GM21360 (cell line): Measurements from ENCODE around the gene PTCD1.

ENCODE experiments used
- ATAC-seq: cut with Tn5 transposase; IDR thresholded peaks from one replicate; pipeline ENCODE4 v1.9.1; 2021; ENCODE audit warnings: mild to moderate bottlenecking, moderate library complexity; ENCODE audit not compliant: unreplicated experiment

PTCD1 gene

DNA sequence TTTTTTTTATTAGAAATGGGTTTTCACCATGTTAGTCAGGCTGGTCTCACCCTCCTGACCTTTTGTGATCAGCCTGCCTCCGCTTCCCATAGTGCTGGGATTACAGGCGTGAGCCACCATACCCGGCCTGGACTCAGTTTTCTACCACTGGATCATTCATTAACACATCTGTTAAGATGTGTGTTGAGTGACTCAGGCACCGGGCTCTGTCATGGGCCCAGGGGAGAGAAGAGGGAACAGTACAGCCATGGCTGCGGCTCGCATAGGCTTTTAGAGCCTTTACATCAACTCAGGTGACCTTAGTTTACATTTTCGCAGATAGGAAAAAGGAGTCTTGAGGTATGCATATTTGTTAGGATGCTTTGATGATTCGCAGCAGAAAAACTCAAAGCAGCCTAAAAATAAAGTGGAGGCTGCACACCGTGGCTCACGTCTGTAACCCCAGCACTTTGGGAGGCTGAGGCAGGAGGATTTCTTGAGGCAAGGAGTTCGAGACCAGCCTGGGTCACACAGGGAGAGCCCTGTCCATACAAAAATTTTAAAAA is 67.2 kb downstream of the PTCD1 start:
- no peak for ATAC-seq

DNA sequence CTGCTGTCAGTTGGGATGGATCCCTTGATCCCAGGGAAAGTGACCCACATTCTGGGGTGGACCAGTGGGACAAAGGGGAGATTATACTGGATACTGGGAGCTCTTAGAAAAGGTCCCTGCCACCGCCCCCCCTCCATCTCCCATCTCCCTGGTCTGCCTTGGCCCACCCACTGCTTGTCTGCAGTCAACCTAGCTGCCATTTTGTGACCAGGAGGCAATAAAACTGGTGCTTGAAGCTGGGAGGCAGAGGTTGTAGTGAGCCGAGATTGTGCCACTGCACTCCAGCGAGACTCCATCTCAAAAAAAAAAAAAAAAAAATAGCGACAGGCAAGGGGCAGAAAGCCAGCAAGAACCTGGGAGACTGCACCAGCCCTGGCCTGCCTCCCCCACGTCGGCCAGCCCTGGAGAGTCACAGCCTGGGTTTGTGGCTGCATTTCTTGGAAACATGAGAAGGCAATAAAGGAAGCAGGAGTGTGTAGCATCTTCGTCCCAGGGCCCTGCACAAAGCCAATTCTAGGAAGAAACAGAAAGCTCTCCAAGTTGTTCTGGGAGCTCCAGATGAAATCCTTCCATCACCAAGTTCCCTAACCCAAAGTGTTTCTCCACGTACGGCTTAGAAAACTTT is 68.7 kb downstream of the PTCD1 start:
- no peak for ATAC-seq

DNA sequence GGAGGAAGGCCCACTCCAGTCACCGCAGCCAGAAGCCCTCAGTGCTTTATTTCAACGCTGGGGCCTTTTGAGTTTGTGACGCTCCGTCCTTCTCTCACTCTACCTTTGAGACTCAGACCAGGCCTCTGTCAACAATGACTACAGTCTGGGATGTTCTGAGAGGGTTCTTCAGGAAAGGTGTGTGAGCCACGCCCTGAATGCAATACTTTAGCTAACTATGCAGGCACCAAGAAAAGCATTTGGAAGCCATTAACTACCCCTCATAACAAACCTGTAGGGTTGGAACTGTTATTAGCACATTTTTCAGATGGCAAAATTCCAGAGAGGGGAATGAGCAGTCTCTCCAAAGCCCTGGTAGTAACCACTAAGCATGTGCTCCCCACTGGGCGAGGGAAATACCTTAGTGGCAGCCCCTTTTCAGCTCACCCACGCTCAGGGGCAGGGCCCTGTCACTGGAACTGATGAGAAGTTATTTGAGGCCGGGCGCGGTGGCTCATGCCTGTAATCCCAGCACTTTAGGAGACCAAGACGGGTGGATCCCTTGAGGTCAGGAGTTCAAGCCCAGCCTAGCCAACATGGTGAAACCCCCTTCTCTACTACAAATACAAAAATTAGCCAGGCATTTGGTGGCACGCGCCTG is 69.7 kb downstream of the PTCD1 start:
- ATAC-seq = no peak
